Activated T-helper 2 cell treated with anti-CD3 and anti-CD28 coated beads, Interferon-gamma antibody, Interleukin-2, Interleukin-4, amounts not matched to agents 10 μg/mL and 5 μg/mL and 100 μg/mL, durations not matched to agents 14 hours and 24 hours and 36 hours (primary cell): Measurements from ENCODE around the gene UPK2. TPM values are rescaled to one million over a fixed set of nuclear protein-coding genes. Genes with fewer than 3 reads are reported as not detected.
"Not testable (repeated sequence)": the region's sequence is repeated elsewhere in the genome, so short reads cannot be mapped to it uniquely, and the experiment has no call there.

Experiments used
- DNase-seq: peaks from one replicate; pipeline ENCODE4 v3.0.0; 2021; ENCODE audit warnings: low spot score
- H3K27ac Mint-ChIP-seq: one replicate; pipeline ENCODE4 v1.8.0; 2021; ENCODE audit warnings: mixed read lengths
- H3K27me3 Mint-ChIP-seq: one replicate; pipeline ENCODE4 v1.8.0; 2021; ENCODE audit warnings: low read depth, mixed read lengths
- H3K36me3 Mint-ChIP-seq: one replicate; pipeline ENCODE4 v1.8.0; 2021; ENCODE audit warnings: low read depth, mixed read lengths
- H3K4me1 Mint-ChIP-seq: one replicate; pipeline ENCODE4 v1.8.0; 2021; ENCODE audit warnings: low read depth, mixed read lengths
- H3K4me3 Mint-ChIP-seq: one replicate; pipeline ENCODE4 v1.8.0; 2021; ENCODE audit warnings: low read depth, mild to moderate bottlenecking, moderate library complexity, mixed read lengths
- H3K9me3 Mint-ChIP-seq: one replicate; pipeline ENCODE4 v1.8.0; 2021; ENCODE audit warnings: mixed read lengths
- intact Hi-C: fragments of 100-400 bp; cut with micrococcal nuclease; formaldehyde crosslinking; loops from one replicate; pipeline ENCODE4 v1.15.1; 2023
- total RNA-seq: library from RNA; stranded (reverse); gene quantifications from 2 replicates; pipeline ENCODE4 v1.2.3, GENCODE V29; 2022

The UPK2 gene
- total RNA-seq, 1 donor from 2014 or later: not detected

- H3K36me3 Mint-ChIP-seq: no peaks in the 10 kb centered on the region
- no peaks in the 10 kb centered on the region for H3K9me3 Mint-ChIP-seq
- no peak overlapping the region for H3K27ac Mint-ChIP-seq
- DNase-seq: no peak
- intact Hi-C loops: no loop called here
- no peak overlapping the region for H3K4me3 Mint-ChIP-seq
- H3K27me3 Mint-ChIP-seq: peaks cover 12% of the 10 kb centered on the region
- H3K4me1 Mint-ChIP-seq: no peaks in the 10 kb centered on the region
These were observed 1.9 kb downstream of the UPK2 start for GRCh38 chr11:118957968-118958367.

GRCh38 chr11:118958577-118958976 lies 2.5 kb downstream of the UPK2 start:
- no peaks in the 10 kb centered on the region for H3K4me1 Mint-ChIP-seq
- no peaks in the 10 kb centered on the region for H3K9me3 Mint-ChIP-seq
- no peaks in the 10 kb centered on the region for H3K36me3 Mint-ChIP-seq
- DNase-seq: no peak
- no peak overlapping the region for H3K4me3 Mint-ChIP-seq
- H3K27ac Mint-ChIP-seq: no peak overlapping the region
- H3K27me3 Mint-ChIP-seq: peaks cover 12% of the 10 kb centered on the region
- intact Hi-C loops: no loop called here

- intact Hi-C loops: no loop called here
- peaks cover 1% of the 10 kb centered on the region for H3K27me3 Mint-ChIP-seq
These were observed 5.1 kb downstream of the UPK2 start for GRCh38 chr11:118961189-118961588.

GRCh38 chr11:118961591-118961990 lies 5.5 kb downstream of the UPK2 start:
- DNase-seq: no peak
- no peak overlapping the region for H3K4me3 Mint-ChIP-seq
- no peaks in the 10 kb centered on the region for H3K36me3 Mint-ChIP-seq
- peaks cover 1% of the 10 kb centered on the region for H3K27me3 Mint-ChIP-seq
- H3K27ac Mint-ChIP-seq: no peak overlapping the region
- no peaks in the 10 kb centered on the region for H3K9me3 Mint-ChIP-seq
- intact Hi-C loops: no loop called here
- H3K4me1 Mint-ChIP-seq: no peaks in the 10 kb centered on the region

More at GRCh38 chr11:118961189-118961588, 5.1 kb downstream of the UPK2 start:
- DNase-seq: no peak
- Mint-ChIP-seq H3K27ac (no peak overlapping the region), H3K4me3 (no peak overlapping the region), H3K9me3 (no peaks in the 10 kb centered on the region), H3K4me1 (no peaks in the 10 kb centered on the region), H3K36me3 (no peaks in the 10 kb centered on the region)

- H3K27ac Mint-ChIP-seq, intact Hi-C loops, DNase-seq, H3K4me3 Mint-ChIP-seq, H3K9me3 Mint-ChIP-seq, H3K4me1 Mint-ChIP-seq, H3K36me3 Mint-ChIP-seq, H3K27me3 Mint-ChIP-seq: not testable (repeated sequence)
These were observed 13.4 kb downstream of the UPK2 start for GRCh38 chr11:118969508-118969907.

- Mint-ChIP-seq H3K4me1 (no peaks in the 10 kb centered on the region), H3K27me3 (peaks cover 21% of the 10 kb centered on the region), H3K9me3 (no peaks in the 10 kb centered on the region), H3K27ac (no peak within 1 kb of the TSS), H3K4me3 (no peak within 1 kb of the TSS), H3K36me3 (no peaks in the 10 kb centered on the region)
- no peak for DNase-seq
- intact Hi-C loops: no loop called here
These were observed 15.5 kb downstream of the UPK2 start, which contains the start of gene FOXR1 for GRCh38 chr11:118971646-118972045. TSS of gene FOXR1 (plus strand) at chr11:118971761. CDS start at chr11:118971932, 171 bp downstream.

- Mint-ChIP-seq H3K4me3 (no peak overlapping the region), H3K27ac (no peak overlapping the region), H3K9me3 (no peaks in the 10 kb centered on the region), H3K36me3 (no peaks in the 10 kb centered on the region), H3K27me3 (peaks cover 21% of the 10 kb centered on the region), H3K4me1 (no peaks in the 10 kb centered on the region)
- intact Hi-C loops: no loop called here
- DNase-seq: no peak
These were observed 17.9 kb downstream of the UPK2 start for GRCh38 chr11:118973985-118974384.

- no peak overlapping the region for H3K27ac Mint-ChIP-seq
- intact Hi-C loops: no loop called here
- H3K9me3 Mint-ChIP-seq: no peaks in the 10 kb centered on the region
- H3K27me3 Mint-ChIP-seq: peaks cover 19% of the 10 kb centered on the region
- DNase-seq: no peak
- H3K4me3 Mint-ChIP-seq: no peak overlapping the region
- no peaks in the 10 kb centered on the region for H3K4me1 Mint-ChIP-seq
- H3K36me3 Mint-ChIP-seq: no peaks in the 10 kb centered on the region
These were observed 19.9 kb downstream of the UPK2 start for GRCh38 chr11:118975771-118976709.

GRCh38 chr11:118979434-118979833 lies 23.3 kb downstream of the UPK2 start:
- H3K27me3 Mint-ChIP-seq: peaks cover 12% of the 10 kb centered on the region
- intact Hi-C loops: no loop called here
- no peak for DNase-seq
- no peaks in the 10 kb centered on the region for H3K9me3 Mint-ChIP-seq
- no peaks in the 10 kb centered on the region for H3K36me3 Mint-ChIP-seq
- no peak overlapping the region for H3K4me3 Mint-ChIP-seq
- H3K27ac Mint-ChIP-seq: no peak overlapping the region
- no peaks in the 10 kb centered on the region for H3K4me1 Mint-ChIP-seq

- Mint-ChIP-seq H3K4me3 (no peak overlapping the region), H3K36me3 (no peaks in the 10 kb centered on the region), H3K9me3 (no peaks in the 10 kb centered on the region), H3K27me3 (peaks cover 5% of the 10 kb centered on the region), H3K27ac (no peak overlapping the region), H3K4me1 (no peaks in the 10 kb centered on the region)
- DNase-seq: no peak
- intact Hi-C loops: no loop called here
These were observed 24.2 kb downstream of the UPK2 start for GRCh38 chr11:118980191-118980881.

- H3K27me3 Mint-ChIP-seq, H3K9me3 Mint-ChIP-seq: not testable (repeated sequence)
These were observed 28.2 kb downstream of the UPK2 start for GRCh38 chr11:118984337-118984736.

GRCh38 chr11:118984825-118985224 lies 28.7 kb downstream of the UPK2 start:
- Mint-ChIP-seq H3K36me3 (no peaks in the 10 kb centered on the region), H3K27me3 (no peaks in the 10 kb centered on the region), H3K4me1 (no peaks in the 10 kb centered on the region), H3K9me3 (no peaks in the 10 kb centered on the region), H3K4me3 (no peak overlapping the region), H3K27ac (no peak overlapping the region)
- intact Hi-C loops: no loop called here
- DNase-seq: no peak

More at GRCh38 chr11:118984337-118984736, 28.2 kb downstream of the UPK2 start:
- DNase-seq, H3K4me3 Mint-ChIP-seq, intact Hi-C loops, H3K4me1 Mint-ChIP-seq, H3K36me3 Mint-ChIP-seq, H3K27ac Mint-ChIP-seq: not testable (repeated sequence)

- Mint-ChIP-seq H3K27me3 (no peaks in the 10 kb centered on the region), H3K9me3 (no peaks in the 10 kb centered on the region), H3K27ac (no peak overlapping the region), H3K4me3 (no peak overlapping the region), H3K36me3 (peaks cover 2% of the 10 kb centered on the region), H3K4me1 (no peaks in the 10 kb centered on the region)
- intact Hi-C loops: no loop called here
- no peak for DNase-seq
These were observed 32.2 kb downstream of the UPK2 start for GRCh38 chr11:118988280-118988679.
